ENCODE data around the gene ACR. TPM values are rescaled to one million over a fixed set of nuclear protein-coding genes. Genes with fewer than 3 reads are reported as not detected.

ACR gene
- total and polyA plus RNA-seq, 2 of the 4 experiments (the other 2 are of a cell fraction), result not detected

- no peak overlapping the region for H4K8ac ChIP-seq (ENCODE audit: low read depth in 2 of 2, low read length in 2 of 2)
- 80% methylated on average over 3 of the region's 10 CpGs; no CpG with 5 or more reads in 1 of the 2 experiments for WGBS, 2 experiments (ENCODE audit: extremely low coverage in 2 of 2, insufficient read length in 1 of 2)
- no peak overlapping the region for H3K14ac ChIP-seq (replicated peaks; ENCODE audit: low read depth, low read length)
- ChIA-PET POLR2A (ENCODE audit: unreplicated experiment) (no interaction called here), CTCF (no interaction called here)
- no peak overlapping the region for H3K23ac ChIP-seq (ENCODE audit: low read depth, low read length)
- BruUV-seq (replicated peaks), result no TSS peak
- no peaks in the 10 kb centered on the region for H3K36me3 ChIP-seq (ENCODE audit: control insufficient read depth, insufficient read depth, low read length)
- dilution Hi-C loops (cut with HindIII; ENCODE audit: low sequenced_read_pairs, unreplicated experiment), result no loop called here
- no peak for DNase-seq
- no peaks in the 10 kb centered on the region for H3K9me1 ChIP-seq (ENCODE audit: insufficient read depth, low read length)
- H4K5ac ChIP-seq (ENCODE audit: low read depth, low read length), result no peak overlapping the region
- H3K4ac ChIP-seq (ENCODE audit: low read depth, low read length), result no peak overlapping the region
- no peak overlapping the region for H2AK5ac ChIP-seq (ENCODE audit: low read depth, low read length)
- H3K27me3 ChIP-seq (ENCODE audit: control insufficient read depth, insufficient read depth, low read length), result peaks cover 17% of the 10 kb centered on the region; the same call in 1 of the 2 replicates
- H3K9me3 ChIP-seq (ENCODE audit: control insufficient read depth, insufficient read depth, low read length), result no peaks in the 10 kb centered on the region
- no peak overlapping the region for H2AK9ac ChIP-seq (replicated peaks; ENCODE audit: low read depth, low read length, poor library complexity)
- no peak overlapping the region for H3K56ac ChIP-seq (ENCODE audit: extremely low read depth, insufficient read depth, low read length)
- no peak overlapping the region for H2BK5ac ChIP-seq (ENCODE audit: low read depth, low read length, poor library complexity, severe bottlenecking)
- no peak overlapping the region for H3K4me3 ChIP-seq (ENCODE audit: insufficient read depth, low read depth, low read length)
- H3K79me1 ChIP-seq (ENCODE audit: low read depth in 1 of 2, low read length in 2 of 2), result no peaks in the 10 kb centered on the region
- H4K91ac ChIP-seq (ENCODE audit: insufficient read depth, low read depth, low read length), result no peak overlapping the region
- in situ Hi-C loops (cut with MboI; ENCODE audit: low sequenced_read_pairs), result no loop called here
- H3K18ac ChIP-seq (ENCODE audit: low read depth, low read length), result no peak overlapping the region
- no peak overlapping the region for H2BK120ac ChIP-seq (ENCODE audit: low read depth, low read length)
- no peak overlapping the region for H2BK20ac ChIP-seq (ENCODE audit: low read depth, low read length)
- no peak overlapping the region for H3K4me2 ChIP-seq (ENCODE audit: low read depth, low read length)
- H3K9ac ChIP-seq (ENCODE audit: low read depth, low read length), result no peak overlapping the region
- no peak for TF ChIP-seq MAFK (IDR thresholded peaks at IDR 0.05; ENCODE audit: low read depth, low read length)
- no peaks in the 10 kb centered on the region; the same call in 1 of the 2 replicates for H4K20me1 ChIP-seq (ENCODE audit: insufficient read depth, low read length)
- no peak overlapping the region for H3K27ac ChIP-seq (ENCODE audit: insufficient read depth, low read length)
- no peak for ATAC-seq (ENCODE audit: low read depth)
- H2BK15ac ChIP-seq (ENCODE audit: low read depth, low read length), result no peak overlapping the region
- H3K4me1 ChIP-seq (ENCODE audit: control insufficient read depth, insufficient read depth, low read length), result no peaks in the 10 kb centered on the region
- intact Hi-C loops (cut with micrococcal nuclease), result no loop called here
- H2AFZ ChIP-seq (replicated peaks; ENCODE audit: low read length, poor library complexity), result no peak overlapping the region
These were observed 19.7 kb upstream of the ACR start for GRCh38 chr22:50718352-50718709.

Data from IMR-90 (cell line).